ENCODE measurements around the gene TMEM223.
A peak's percentile ranks its signal among the peaks of the same experiment; 100 is the strongest.
"Not testable (repeated sequence)": the region's sequence is repeated elsewhere in the genome, so short reads cannot be mapped to it uniquely, and the experiment has no call there.

TMEM223 gene, protein sequence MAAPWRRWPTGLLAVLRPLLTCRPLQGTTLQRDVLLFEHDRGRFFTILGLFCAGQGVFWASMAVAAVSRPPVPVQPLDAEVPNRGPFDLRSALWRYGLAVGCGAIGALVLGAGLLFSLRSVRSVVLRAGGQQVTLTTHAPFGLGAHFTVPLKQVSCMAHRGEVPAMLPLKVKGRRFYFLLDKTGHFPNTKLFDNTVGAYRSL

DNA sequence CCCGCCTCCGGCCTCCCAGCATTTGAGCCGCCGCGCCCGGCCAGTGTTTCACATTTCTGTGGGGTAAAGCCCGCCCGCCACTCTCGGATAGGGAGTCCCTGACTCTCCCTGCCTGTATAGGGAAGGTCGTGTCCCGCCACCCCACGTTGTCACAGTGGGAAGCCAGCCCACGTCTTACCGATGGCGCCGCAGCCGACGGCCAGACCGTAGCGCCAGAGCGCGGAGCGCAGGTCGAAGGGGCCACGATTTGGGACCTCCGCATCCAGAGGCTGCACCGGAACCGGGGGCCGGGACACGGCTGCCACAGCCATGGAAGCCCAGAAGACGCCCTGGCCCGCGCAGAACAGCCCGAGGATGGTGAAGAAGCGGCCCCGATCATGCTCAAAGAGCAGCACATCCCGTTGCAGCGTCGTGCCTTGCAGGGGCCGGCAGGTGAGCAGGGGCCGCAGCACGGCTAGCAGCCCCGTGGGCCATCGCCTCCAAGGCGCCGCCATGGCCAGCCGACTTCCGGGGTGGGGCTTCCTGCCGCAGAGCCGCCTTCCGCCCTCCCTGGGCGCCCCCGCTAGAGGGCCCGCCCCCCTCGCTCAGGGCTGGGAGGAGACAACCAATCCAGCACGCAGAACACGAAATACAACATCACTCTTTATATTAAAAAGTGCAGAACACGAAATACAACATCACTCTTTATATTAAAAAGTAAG lies at the start of gene TMEM223:
TSS of gene TMEM223 (minus strand) at position 506 of the 701 bp plus-strand sequence. CDS start at position 494, 12 bp downstream.
- peak; percentile 54 for DNase-seq (ENCODE audit: low read depth)

DNA sequence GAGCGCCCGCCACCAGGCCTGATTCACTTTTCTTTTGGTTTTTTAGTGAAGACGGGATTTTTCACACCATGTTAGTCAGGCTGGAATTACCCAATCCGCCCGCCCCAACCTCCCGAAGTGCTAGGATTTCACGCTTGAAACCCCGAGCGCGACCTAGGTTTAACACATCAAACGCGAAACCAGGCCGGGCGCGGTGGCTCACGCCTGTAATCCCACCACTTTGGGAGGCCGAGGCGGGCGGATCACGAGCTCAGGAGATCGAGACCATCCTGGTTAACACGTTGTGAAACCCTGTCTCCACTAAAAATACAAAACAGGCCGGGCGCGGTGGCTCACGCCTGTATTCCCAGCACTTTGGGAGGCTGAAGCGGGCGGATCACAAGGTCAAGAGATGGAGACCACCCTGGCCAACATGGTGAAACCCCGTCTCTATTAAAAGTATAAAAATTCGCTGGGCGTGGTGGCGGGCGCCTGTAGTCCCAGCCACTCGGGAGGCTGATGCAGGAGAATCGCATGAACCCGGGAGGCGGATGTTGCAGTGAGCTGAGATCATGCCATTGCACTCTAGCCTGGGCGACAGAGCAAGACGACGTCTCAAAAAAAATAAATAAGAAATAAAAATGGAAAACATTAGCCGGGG lies 49.0 kb upstream of the TMEM223 start:
- DNase-seq (ENCODE audit: low read depth) = peak; percentile 45

DNA sequence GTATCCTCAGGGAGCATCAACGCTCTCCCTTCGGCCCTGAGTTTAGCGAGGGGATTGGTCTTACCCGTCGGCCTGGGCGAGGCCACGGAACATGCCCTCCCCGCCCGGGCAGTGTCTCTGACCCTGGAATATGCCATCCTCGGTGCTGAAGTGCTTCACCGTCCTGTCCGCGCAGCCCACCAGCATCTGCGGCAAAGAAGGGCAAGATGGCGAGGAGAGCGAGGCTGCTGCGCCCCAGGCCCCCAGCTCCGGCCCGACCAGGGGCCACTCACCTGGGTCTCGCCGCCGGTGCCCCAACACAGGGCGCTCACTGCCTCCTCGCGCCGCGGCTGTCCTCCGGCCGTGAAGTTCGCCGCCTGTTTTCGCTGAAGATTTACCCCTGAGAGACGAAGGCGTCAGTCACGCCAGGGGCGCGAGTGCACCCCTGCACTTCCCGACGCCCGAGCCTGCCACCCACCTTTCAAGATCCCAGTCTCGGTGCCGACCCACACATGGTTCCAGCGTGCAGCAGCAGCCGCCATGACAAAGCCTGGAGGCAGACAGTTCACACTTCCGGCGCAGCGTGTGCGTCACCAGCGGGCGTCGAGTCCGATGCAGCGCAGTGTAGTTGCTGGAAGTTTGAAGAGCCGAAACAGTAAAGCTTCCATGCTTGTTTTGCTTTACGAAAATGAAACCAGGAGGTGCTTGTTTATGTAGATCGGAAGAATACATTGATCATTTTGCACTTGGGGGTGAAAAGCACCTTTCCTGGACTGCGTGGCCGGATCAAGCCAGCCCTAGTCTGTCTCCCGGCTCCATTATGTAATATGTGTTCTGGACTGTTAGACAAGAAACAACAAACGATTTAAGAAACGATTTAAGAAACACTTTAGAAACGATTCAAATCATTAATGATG lies 47.5 kb upstream of the TMEM223 start, which contains the start of gene WDR74:
TSS of gene WDR74 (minus strand) at position 541 of the 896 bp plus-strand sequence. CDS start at position 521, 20 bp downstream.
- DNase-seq (ENCODE audit: low read depth) = peak; percentile 77

DNA sequence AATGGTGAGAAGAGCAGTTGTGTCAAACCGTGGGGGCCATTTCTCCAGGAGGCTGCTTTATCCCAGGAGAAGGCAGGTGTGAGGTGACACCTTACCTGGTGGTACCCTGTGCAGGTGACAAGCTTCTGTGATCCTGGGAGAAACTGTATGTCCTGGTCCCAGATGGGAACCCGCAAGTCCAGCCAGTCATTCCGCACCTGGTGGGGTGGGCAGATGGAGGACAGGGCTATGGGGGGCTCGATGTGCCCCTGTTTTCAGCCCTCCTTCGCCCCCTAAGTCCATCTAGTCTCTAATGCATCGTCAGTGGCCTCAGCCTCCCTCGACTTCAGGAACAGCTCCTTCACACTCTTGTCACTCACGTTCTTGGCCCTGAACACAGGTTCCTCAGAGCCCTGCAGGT lies 43.5 kb upstream of the TMEM223 start:
- no peak for DNase-seq (ENCODE audit: low read depth)

DNA sequence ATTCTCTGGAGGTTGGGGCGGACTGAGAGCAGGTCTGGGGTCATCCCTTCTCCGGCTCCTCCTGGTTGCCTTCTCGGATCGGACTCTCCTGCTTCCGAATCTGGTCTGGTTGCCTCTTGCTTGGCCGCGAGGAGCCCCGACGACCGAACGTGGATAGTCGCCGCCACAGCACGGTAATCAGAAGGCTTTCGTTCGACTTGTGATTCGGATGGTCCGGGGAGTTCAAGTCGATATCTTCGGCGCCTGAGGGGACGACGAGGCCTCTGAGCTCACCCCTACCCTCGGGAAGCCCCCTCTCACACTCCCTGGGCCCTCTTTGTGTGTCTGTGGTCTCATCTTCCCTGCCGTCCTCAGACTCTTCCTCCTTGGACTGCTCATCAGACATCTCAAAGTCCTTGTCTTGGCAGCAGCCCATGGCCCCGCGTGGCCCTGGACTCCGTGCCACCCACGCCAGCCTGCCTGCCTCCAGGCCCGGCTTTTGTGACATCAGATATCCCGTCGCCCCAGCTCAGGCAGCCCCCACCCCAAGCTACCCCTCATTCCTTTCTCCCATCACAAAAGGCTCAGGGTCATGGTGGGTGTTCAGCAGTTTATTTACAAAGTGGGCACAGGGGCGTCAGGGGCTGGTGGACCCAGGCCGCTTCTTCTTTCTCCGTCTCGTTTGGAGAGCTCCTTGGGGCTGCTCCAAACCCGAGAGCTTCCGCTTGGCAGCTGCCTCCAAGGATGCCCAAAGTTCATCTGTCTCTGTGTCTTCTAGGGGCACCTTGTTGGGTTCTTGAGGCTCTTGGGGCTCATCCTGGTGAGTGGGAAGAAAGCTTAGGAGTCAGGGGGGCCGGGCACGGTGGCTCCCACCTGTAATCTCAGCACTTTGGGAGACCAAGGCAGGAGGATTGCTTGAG lies 40.8 kb upstream of the TMEM223 start, which contains the start of gene TEX54:
TSS of gene TEX54 (minus strand) at position 506 of the 899 bp plus-strand sequence.
- peak; percentile 27 for DNase-seq (ENCODE audit: low read depth)

DNA sequence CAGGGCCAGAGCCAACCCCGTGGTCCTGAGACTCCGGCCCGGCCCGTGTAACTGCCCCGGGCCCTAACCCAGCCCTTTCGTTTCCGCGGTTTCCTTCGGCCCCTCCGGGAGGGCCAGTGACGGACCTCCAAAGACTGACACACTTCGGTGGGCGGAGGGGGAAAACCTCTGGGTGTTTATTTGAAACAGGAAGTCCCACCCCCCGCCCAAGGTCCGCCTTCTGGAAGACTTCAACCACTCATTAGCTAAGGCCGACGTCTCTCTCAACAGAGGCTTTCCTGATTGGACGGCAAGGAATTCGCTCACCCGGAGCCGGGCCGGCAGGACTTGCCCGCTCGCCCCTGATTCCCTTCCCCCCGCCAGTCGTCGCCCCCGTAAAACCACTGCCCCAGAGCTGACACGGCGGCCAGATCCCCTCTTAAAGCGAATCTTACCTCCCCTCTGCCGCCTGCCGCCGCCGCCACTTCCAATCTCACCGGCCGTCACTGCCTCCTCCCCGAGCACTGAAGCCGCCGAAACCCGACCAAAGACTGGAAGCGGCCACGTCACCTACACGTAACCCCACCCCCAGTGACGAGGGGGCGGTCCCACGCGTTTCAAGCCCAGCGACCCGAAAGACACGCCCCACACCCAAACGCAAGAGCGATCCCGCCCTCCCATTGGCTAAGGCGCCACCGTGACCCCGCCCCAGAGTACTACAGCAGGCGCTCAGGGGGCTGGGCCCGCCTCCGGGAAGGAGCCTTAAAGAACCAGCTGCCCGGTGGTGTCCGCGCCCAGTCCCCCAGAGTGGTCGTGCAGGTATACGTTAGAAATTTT lies 39.9 kb upstream of the TMEM223 start, which contains the start of gene STX5:
TSS of gene STX5 (minus strand) at position 532 of the 816 bp plus-strand sequence. CDS start 808 bp downstream, outside the sequence.
- DNase-seq (ENCODE audit: low read depth) = peak; percentile 97

DNA sequence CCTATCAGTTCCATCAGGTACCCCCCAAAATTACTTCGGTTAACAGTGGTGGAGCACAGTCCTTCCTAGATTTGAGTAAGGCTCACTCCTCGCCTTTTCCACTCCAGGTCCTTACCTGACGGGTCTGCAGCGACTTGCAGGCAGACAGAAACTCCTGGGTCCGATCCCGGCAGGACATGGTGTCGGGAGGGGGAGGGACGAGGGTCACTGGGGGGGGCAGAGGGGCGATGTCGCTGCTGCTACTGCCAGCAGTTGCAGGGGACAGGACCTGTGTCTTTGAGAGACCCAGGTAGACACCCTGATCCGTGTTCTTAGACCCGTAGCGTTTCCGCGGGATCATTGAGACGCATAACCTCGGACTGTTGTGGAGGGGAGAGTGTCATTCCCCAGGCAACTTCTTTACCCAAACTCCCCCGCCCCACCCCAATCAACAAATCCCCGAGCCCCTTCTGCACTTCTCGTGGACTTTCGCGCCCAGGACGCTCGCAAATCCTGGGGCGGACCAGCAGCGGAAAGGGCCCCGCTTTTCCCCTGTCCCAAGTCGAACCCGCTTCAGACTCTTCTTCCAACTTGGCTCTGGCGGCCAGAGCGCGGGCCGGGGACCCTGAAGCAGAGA lies 39.2 kb upstream of the TMEM223 start:
- no peak for DNase-seq (ENCODE audit: low read depth)

DNA sequence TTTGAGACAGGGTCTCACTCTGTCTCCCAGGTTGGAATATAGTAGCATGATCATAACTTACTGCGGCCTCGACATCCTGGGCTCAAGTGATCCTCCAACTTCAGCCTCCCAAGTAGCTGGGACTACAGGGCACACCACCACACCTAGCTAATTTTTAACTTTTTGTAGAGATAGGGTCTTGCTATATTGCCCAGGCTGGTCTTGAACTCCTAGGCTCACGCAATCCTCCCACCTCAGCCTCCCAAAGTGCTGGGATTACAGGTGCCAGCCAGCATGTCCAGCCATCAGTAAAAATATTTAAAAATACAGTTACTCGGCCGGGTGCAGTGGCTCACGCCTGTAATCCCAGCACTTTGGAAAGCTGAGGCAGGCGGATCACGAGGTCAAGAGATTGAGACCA lies 36.3 kb upstream of the TMEM223 start:
- DNase-seq (ENCODE audit: low read depth) = not testable (repeated sequence)

DNA sequence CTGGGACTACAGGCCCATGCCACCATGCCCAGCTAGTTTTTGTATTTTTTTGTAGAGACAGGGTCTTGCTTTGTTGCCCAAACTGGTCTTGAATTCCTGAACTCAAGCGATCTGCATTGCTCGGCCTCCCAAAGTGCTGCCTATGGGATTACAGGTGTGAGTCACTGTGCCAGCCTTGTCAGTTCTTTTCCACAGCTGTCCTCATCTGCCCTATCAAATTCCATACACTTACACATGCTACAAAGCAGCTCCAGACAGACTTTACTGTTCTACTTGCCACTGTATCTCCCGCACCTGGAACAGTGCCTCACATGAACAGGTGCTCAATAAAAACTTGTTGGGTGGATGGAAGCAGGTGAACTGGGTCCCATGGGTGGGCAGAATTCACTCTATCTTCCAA lies 31.9 kb upstream of the TMEM223 start:
- DNase-seq (ENCODE audit: low read depth) = no peak

DNA sequence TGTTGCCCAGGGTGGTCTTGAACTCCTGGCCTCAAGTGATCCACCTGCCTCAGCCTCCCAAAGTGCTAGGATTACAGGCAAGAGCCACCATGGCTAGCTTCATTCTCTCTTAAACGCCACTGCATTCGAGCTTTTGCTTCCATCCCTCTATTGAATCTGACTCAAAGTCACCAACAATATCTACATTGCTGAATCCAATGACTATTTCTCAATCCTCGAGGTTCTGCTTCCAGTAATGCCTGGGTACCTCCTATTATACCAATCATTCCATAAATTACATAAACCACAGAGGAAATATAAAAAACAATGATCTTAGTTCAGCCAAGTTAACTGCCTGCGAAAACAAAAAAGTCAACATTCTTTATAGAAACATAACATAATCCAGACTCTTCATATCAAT lies 25.3 kb upstream of the TMEM223 start:
- no peak for DNase-seq (ENCODE audit: low read depth)

DNA sequence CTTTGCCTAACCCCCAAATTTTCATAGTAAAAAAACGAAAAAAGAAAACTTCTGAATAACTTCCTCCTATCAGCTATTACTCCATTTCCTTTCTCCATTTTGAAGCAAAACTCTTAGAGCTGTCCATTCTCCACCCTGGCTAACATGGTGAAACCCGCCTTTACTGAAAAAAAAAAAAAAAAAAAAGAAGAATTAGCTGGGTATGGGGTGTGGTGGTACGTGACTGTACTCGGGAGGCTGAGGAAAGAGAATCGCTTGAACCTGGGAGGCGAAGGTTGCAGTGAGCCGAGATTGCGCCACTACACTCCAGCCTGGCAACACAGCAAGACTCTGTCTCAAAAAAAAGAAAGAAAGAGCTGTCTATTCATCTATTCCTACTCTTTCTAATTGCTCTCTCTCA lies 24.8 kb upstream of the TMEM223 start:
- no peak for DNase-seq (ENCODE audit: low read depth)

DNA sequence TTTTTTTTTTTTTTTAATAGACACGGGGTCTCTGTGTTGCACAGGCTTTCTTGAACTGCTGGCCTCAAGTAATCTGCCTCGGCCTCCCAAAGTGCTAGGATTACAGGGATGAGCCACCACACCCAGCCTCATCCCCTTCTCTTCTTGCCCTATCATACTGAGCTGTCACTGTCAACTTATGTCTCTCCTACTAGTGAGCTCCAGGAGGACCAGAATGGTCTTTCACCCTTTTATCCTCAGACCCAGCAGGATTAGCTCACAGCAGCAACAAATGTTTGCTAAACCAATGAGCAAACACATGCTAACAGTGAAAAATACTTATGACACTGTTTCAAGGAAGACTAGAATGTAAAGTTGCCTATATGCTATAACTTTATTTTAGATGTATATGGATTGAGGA lies 19.9 kb upstream of the TMEM223 start:
- DNase-seq (ENCODE audit: low read depth) = no peak

DNA sequence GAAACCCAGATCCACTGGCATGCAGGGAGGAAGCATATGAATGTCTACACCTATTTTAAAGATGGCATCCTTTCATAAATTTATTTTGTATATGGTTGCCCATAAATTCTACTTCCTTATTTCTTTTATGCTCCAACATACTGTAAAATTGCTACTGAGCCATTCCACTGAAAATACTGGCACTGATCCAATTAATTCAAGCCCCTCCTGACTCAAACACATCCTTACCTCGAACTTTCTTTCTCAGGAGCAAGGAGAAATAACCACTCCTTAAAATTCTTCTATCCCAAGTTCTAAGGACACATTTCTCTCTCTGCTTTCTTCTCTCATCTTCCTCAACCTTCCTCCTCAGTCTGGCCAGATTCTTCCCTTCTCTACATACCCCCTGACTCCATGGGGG lies 18.9 kb upstream of the TMEM223 start:
- DNase-seq (ENCODE audit: low read depth) = no peak

DNA sequence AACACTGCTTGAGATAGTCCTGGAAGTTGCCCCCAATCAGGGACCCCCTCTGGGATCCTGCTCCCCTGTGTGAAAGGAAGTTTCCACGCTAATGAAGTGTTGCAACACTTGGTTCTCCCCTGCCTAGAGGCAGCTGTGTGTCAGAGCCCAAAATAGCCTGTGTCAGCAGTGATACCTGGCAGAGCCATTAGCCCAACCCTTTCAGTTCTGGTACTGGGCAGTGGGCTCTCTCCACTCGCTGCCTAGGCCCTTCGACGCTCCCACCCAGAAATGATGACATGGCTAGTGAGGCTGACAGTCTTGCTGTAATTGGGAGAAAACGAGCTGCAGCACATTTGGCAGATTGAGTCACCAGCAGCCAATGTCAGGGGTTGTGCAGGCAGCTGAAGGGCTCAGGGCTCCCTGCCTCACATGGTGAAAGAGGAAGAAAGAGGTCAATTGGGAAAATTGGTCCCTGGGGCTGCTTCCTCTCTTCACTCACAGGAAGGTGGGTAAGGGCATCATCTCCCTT lies 14.9 kb upstream of the TMEM223 start:
- no peak for DNase-seq (ENCODE audit: low read depth)

DNA sequence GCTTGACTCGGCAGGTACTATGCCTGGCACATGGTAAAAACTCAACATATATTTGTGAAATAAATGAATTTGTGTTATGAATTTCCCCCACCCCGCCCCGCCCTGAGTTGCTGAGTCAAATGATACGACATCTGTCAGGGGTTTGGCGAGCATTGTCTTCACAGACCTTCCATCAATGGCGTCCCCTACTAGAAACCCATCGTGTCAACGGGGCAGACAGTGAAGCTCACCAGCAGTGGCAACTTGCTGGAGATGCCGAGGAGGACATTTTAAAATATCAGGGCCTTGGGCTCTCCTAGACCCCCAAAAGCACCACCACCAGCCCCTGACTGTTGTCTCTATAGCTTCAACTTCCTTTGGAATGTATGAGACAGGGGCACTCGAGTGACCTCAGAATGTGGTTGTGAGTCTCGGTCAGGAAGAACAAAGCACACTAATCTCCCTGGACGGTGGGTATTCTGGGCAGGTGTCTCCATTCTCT lies 14.2 kb upstream of the TMEM223 start:
- DNase-seq (ENCODE audit: low read depth) = no peak

DNA sequence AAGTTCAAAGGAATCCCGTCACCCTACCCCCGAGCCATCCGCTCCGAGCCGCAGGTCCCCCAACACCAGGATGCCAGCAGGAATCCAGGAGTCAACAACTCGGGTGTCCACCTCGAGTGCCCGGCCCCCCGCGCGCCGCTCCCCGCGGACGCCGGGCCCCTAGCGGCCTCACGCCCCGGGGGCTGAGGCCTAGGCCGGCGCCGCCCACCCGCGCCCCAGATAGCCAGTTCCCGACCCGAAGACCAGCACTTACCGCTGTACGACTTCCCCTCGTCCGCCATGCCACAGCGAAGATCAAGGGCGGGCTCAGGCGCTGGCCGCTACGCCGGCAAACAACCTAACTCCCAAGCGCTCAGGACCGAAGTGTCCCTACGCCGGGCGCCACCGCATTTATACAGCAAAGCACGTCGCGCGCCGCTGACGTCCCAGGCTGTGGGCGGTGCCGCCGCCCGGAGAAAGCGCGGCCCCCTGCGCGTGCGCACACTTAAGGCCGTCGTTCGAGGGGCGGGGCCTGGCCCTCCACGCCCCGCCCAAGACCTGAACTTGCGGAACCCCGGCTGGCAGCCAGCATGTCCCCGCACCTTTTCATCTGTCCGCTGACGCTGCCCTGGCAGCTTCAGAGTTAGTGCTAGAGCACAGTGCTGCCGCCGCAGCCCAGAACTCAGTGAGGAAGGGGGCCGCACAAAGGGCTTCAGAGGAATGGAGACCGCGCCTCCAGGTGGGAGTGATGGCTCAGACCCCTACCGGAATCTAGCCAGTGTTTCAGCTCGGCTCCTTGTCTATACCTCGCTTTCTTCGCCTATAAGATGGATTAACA lies 13.5 kb upstream of the TMEM223 start, which contains the start of gene NXF1:
TSS of gene NXF1 (minus strand) at position 365 of the 817 bp plus-strand sequence. CDS start at position 281, 84 bp downstream.
- DNase-seq (ENCODE audit: low read depth) = peak; percentile 86

DNA sequence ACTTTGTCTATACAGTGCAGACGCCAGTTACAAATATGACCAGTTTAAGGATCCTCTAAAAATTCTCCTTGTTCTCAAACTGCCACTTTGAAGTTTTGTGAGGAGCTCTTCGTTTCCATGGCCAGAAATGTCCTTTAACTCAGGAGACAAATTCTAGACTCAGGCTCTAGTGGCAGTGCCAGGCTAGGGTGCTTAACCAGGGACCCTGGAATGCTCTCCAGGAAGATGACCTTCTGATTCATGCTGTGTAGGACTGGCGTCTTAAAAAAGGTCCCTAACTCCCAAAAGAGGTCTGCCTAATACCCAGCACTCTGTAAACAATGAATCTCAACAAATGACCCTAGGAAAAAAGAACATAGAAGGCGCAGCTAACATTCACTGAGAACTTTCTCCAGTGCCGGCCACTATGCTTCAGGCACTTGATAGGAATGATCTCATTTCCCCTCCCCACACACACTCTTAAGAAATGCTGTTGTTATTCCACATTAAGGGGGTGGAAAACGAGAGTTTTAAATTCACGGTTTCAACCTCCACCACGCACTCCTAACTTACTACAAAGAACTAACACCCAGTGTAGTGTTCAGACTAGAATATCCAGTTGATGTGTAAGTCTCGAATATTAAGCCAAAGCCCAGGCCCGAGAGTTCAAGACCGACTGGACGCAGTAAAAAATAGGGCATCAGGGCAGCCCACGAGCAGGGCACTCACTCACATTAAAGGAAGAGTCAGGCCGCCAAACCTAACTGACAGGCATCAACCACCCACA lies 12.7 kb upstream of the TMEM223 start:
- DNase-seq (ENCODE audit: low read depth) = peak; percentile 19
